GM12878 (cell line): ENCODE data around the gene ZNF69. TPM values are rescaled to one million over a fixed set of nuclear protein-coding genes. Genes with fewer than 3 reads are reported as not detected.

Source experiments
- ATAC-seq: fragments of 200-7000 bp; cut with Tn5 transposase; 3 replicates; pipeline ENCODE4 v1.9.1; 2020; ENCODE audit warnings: mild to moderate bottlenecking, moderate library complexity
- BruUV-seq: library from RNA; stranded (reverse); fragments of 400-500 nt; replicated peaks from 2 replicates; lab custom pipeline; 2021; lab: Mats Ljungman, UMichigan
- CTCF ChIA-PET: fragments of 300-600 bp; sonication (Branson Sonifier 250); formaldehyde crosslinking; extraction: SDS; loops from one replicate; lab custom pipeline; 2021; ENCODE audit warnings: inconsistent platforms; lab: Yijun Ruan, JAX
- POLR2A ChIA-PET: fragments of 350-600 bp; formaldehyde crosslinking; extraction: SDS; loops from one replicate; lab custom pipeline; 2021; ENCODE audit warnings: inconsistent platforms; lab: Charles Lee
- RAD21 ChIA-PET: fragments of 300-600 bp; sonication (Branson Sonifier 250); formaldehyde crosslinking; loops from one replicate; lab custom pipeline; 2023; ENCODE audit warnings: antibody characterized with exemption; ENCODE audit not compliant: unreplicated experiment; lab: Charles Lee
- SMC1A ChIA-PET: fragments of 300-600 bp; sonication (Branson Sonifier 250); formaldehyde crosslinking; loops from one replicate; lab custom pipeline; 2023; ENCODE audit not compliant: unreplicated experiment, uncharacterized antibody; lab: Charles Lee
- DNase-seq: peaks from one replicate; pipeline ENCODE4 v3.0.0-alpha.2; 2011; ENCODE audit warnings: low read depth, low spot score
- FAIRE-seq: peaks from 3 replicates; lab custom pipeline; 2011; peaks lifted over from hg19 to GRCh38; lab: Jason Lieb, UNC
- H2AFZ ChIP-seq: 2 replicates; pipeline ENCODE4 v1.6.0; 2011; ENCODE audit warnings: low read depth, low read length, control low read depth; ENCODE audit not compliant: control insufficient read depth
- H3K27ac ChIP-seq: 2 replicates; pipeline ENCODE4 v1.5.1; 2011; ENCODE audit warnings: control low read depth; ENCODE audit not compliant: control insufficient read depth, insufficient read depth
- H3K27me3 ChIP-seq, 2 experiments: replicated peaks in 1 of 2; 2 replicates each; pipeline versions ENCODE4 v1.6.0 to v1.6.1; 2011; ENCODE audit warnings: low read length in 1 of 2; ENCODE audit not compliant: control insufficient read depth in 2 of 2, insufficient read depth in 2 of 2
- H3K36me3 ChIP-seq, 2 experiments: 2 replicates each; pipeline ENCODE4 v1.5.1; 2011; ENCODE audit warnings: low read length in 1 of 2; ENCODE audit not compliant: control insufficient read depth in 2 of 2, insufficient read depth in 2 of 2
- H3K4me1 ChIP-seq: 2 replicates; pipeline ENCODE4 v1.6.1; 2011; ENCODE audit warnings: mild to moderate bottlenecking, low read length, moderate library complexity, mixed read lengths; ENCODE audit not compliant: control insufficient read depth, insufficient read depth
- H3K4me2 ChIP-seq: 2 replicates; pipeline ENCODE4 v1.6.0; 2011; ENCODE audit warnings: control low read depth; ENCODE audit not compliant: control insufficient read depth, insufficient read depth
- H3K4me3 ChIP-seq: fragments of 200-600 bp; sonication (generic); 2 replicates; pipeline ENCODE4 v1.5.1; 2016
- H3K79me2 ChIP-seq: 2 replicates; pipeline ENCODE4 v1.6.0; 2011; ENCODE audit warnings: low read length; ENCODE audit not compliant: control insufficient read depth, insufficient read depth
- H3K9ac ChIP-seq: 2 replicates; pipeline ENCODE4 v1.8.0; 2011; ENCODE audit warnings: low read length, control low read depth, mixed read lengths; ENCODE audit not compliant: control insufficient read depth, insufficient read depth
- H3K9me3 ChIP-seq: replicated peaks from 3 replicates; pipeline ENCODE4 v1.5.1; 2011; ENCODE audit warnings: mild to moderate bottlenecking, low read length; ENCODE audit not compliant: control insufficient read depth, insufficient read depth
- H4K20me1 ChIP-seq: 2 replicates; pipeline ENCODE4 v1.6.0; 2011; ENCODE audit not compliant: control insufficient read depth, insufficient read depth
- NR2F1 ChIP-seq: fragments of 450-650 bp; conservative IDR thresholded peaks from 2 replicates; pipeline ENCODE4 v1.6.1; 2017; ENCODE audit warnings: mild to moderate bottlenecking
- USF2 ChIP-seq: IDR thresholded peaks from 2 replicates; pipeline ENCODE4 v1.6.1; 2011; ENCODE audit warnings: low read depth, low read length, improper control_type of control experiment, borderline replicate concordance
- ZBTB11 ChIP-seq: fragments of 450-650 bp; formaldehyde crosslinking; IDR thresholded peaks from 2 replicates; pipeline ENCODE4 v1.5.0; 2022; ENCODE audit warnings: mild to moderate bottlenecking, missing genetic modification characterization
- WGBS: methylation state at CpG from one replicate; pipeline ENCODE4 v1.1.6; 2016; ENCODE audit warnings: low lambda C conversion rate; ENCODE audit not compliant: insufficient replicate concordance, insufficient coverage; ENCODE audit errors: missing lambda C conversion rate; 5-methylcytosine and 5-hydroxymethylcytosine counted together
- in situ Hi-C: fragments of 300-500 bp; cut with MboI; formaldehyde crosslinking; loops from 9 replicates; pipeline ENCODE4 v1.14.3; 2018; ENCODE audit warnings: mixed read lengths
- intact Hi-C: fragments of 100-400 bp; cut with micrococcal nuclease; formaldehyde crosslinking; loops from one replicate; pipeline ENCODE4 v1.14.2; 2022; ENCODE audit not compliant: unreplicated experiment
- polyA plus RNA-seq, 11 experiments: library from polyadenylated mRNA; depleted of rRNA in 4 of 11; unstranded in 6 of 11; stranded (reverse) in 5 of 11; fragments of >200 nt; fragmentation: Nextera tagmentation in 4 of 11; fragmentation: Illumina TruSeq in 1 of 11; extraction: Ambion mirVana in 4 of 11; extraction: Trizol in 1 of 11; gene quantifications; 1 replicate in 1 of 11; 2 replicates in 10 of 11; pipeline versions ENCODE4 v1.2.1 to v1.2.3, GENCODE V29; 2011 to 2016; ENCODE audit warnings: inconsistent platforms in 2 of 11, missing spikeins in 2 of 11, low read depth in 1 of 11
- total RNA-seq, 4 experiments: library from RNA; depleted of rRNA in 3 of 4; stranded (reverse); fragments of >200 nt in 3 of 4; fragmentation: Illumina TruSeq in 1 of 4; extraction: Trizol in 1 of 4; gene quantifications; 2 replicates each; pipeline versions ENCODE4 v1.2.1 to v1.2.3, GENCODE V29; 2013 to 2021

The ZNF69 gene
- total and polyA plus RNA-seq, 10 of the 15 experiments (the other 5 are each of a cell fraction or from before 2014, with no cell fraction given), result 0.15 to 0.63 (median 0.49) TPM

- SMC1A ChIA-PET, result no interaction called here
Observed at GRCh38 chr19:11848200-11848593, 39.4 kb upstream of the ZNF69 start.

More at GRCh38 chr19:11848200-11848593, 39.4 kb upstream of the ZNF69 start:
- RAD21 ChIA-PET, result no interaction called here
- Histone ChIP-seq H3K27me3 (no peaks in the 10 kb centered on the region), H3K4me2 (peak overlapping the region; percentile 19), H3K9me3 (no peaks in the 10 kb centered on the region; the same call in 1 of the 3 replicates), H3K79me2 (no peaks in the 10 kb centered on the region), H3K36me3 (no peaks in the 10 kb centered on the region), H3K27ac (no peak overlapping the region), H3K9ac (no peak overlapping the region), H3K4me1 (0 out of 2 replicates have a peak, but pooled peaks cover 3% of the 10 kb centered on the region), H3K4me3 (peak overlapping the region; percentile 54; the same call in 1 of the 2 replicates), H4K20me1 (no peaks in the 10 kb centered on the region), H2AFZ (peak overlapping the region; percentile 87)
- CTCF ChIA-PET, result interaction anchor here (1.6 kb wide), 1 partner anchor 50 kb away, joined by 3 read pairs; the partner anchor contains the start of gene ZNF491
- no peak for FAIRE-seq
- intact Hi-C loops (no loop called here), in situ Hi-C loops (no loop called here)
- no peak for ATAC-seq
- WGBS, result 22% methylated on average over 11 of the region's 11 CpGs
- POLR2A ChIA-PET, result no interaction called here
- no peak for DNase-seq
- no TSS peak for BruUV-seq
- TF ChIP-seq ZBTB11 (CRISPR knock-in tag), result no peak
- no peak for TF ChIP-seq NR2F1
- TF ChIP-seq USF2, result no peak
